ENCODE results near the gene CACNB2. TPM values are rescaled to one million over a fixed set of nuclear protein-coding genes. Genes with fewer than 3 reads are reported as not detected.

Gene CACNB2
- total and polyA plus RNA-seq, 2 of the 13 experiments (the other 11 are each of a cell fraction or from before 2014, with no cell fraction given), result not detected

GRCh38 chr10:18157881-18158280 is 17.7 kb downstream of the CACNB2 start:
- no peak overlapping the region for H2AFZ ChIP-seq (ENCODE audit: low read length)
- intact Hi-C loops (cut with micrococcal nuclease; ENCODE audit: unreplicated experiment) (no loop called here), in situ Hi-C loops (cut with HindIII; ENCODE audit: extremely low pct_ligation_motif_present, low pct_unique_long_range_greater_than_20kb) (no loop called here)
- no peak overlapping the region for H3K9ac ChIP-seq (ENCODE audit: insufficient read depth, low read depth, low read length)
- no peak overlapping the region for H3K27ac ChIP-seq (ENCODE audit: extremely low read length, insufficient read depth, low read length)
- no peak for FAIRE-seq
- peaks cover 0 to 3% of the 10 kb centered on the region in 2 experiments; a peak in 1 of 5 replicates for H3K27me3 ChIP-seq (ENCODE audit: control insufficient read depth in 1 of 2, insufficient read depth in 2 of 2, low read length in 2 of 2)
- WGBS (ENCODE audit: low lambda C conversion rate), result 39% methylated on average over 3 of the region's 3 CpGs
- no peaks in the 10 kb centered on the region for H4K20me1 ChIP-seq (ENCODE audit: insufficient read depth, low read length)
- H3K79me2 ChIP-seq (ENCODE audit: insufficient read depth, low read length), result no peaks in the 10 kb centered on the region
- no peak overlapping the region for H3K4me3 ChIP-seq (replicated peaks in 1 of 3; ENCODE audit: insufficient read depth in 1 of 3, low read depth in 2 of 3, low read length in 3 of 3)
- no peak overlapping the region for H3K4me2 ChIP-seq (ENCODE audit: low read depth, low read length)
- no peaks in the 10 kb centered on the region for H3K4me1 ChIP-seq (ENCODE audit: insufficient read depth, low read length)
- no peak for ATAC-seq
- BruUV-seq (replicated peaks), result no TSS peak
- POLR2A ChIA-PET, result no interaction called here
- no peaks in the 10 kb centered on the region for H3K36me3 ChIP-seq (replicated peaks in 1 of 2; ENCODE audit: control insufficient read depth in 1 of 2, insufficient read depth in 2 of 2, low read length in 2 of 2)
- CTCF ChIA-PET (ENCODE audit: low intra/inter-chr PET ratio, low total read pairs), result no interaction called here
- H3K9me3 ChIP-seq (ENCODE audit: low read length), result no peaks in the 10 kb centered on the region
- DNase-seq (ENCODE audit: low spot score), result no peak
- TF ChIP-seq ZNF34 (CRISPR knock-in tag; IDR thresholded peaks at IDR 0.05; ENCODE audit: borderline replicate concordance), result no peak
- no peak for TF ChIP-seq PLSCR1 (CRISPR knock-in tag; IDR thresholded peaks at IDR 0.05; ENCODE audit: borderline replicate concordance)
- no peak for TF ChIP-seq ZFAT (CRISPR knock-in tag; conservative IDR thresholded peaks at IDR 0.05)
- no peak for TF ChIP-seq ZNF354B (CRISPR knock-in tag; IDR thresholded peaks at IDR 0.05)
- TF ChIP-seq ZNF18 (CRISPR knock-in tag; IDR thresholded peaks at IDR 0.05; ENCODE audit: insufficient replicate concordance), result no peak
- no peak for TF ChIP-seq KAT2B (IDR thresholded peaks at IDR 0.05; ENCODE audit: borderline replicate concordance, low read depth, low read length)
- TF ChIP-seq RERE (CRISPR knock-in tag; IDR thresholded peaks at IDR 0.05; ENCODE audit: low read depth), result no peak
- TF ChIP-seq ZFP36L1 (CRISPR knock-in tag; IDR thresholded peaks at IDR 0.05), result no peak
- TF ChIP-seq ATF2 (CRISPR knock-in tag; IDR thresholded peaks at IDR 0.05), result no peak
- TF ChIP-seq NFYB (CRISPR knock-in tag; IDR thresholded peaks at IDR 0.05), result no peak
- TF ChIP-seq AKAP8 (CRISPR knock-in tag; IDR thresholded peaks at IDR 0.05), result no peak
- TF ChIP-seq PRDM4 (CRISPR knock-in tag; IDR thresholded peaks at IDR 0.05; ENCODE audit: borderline replicate concordance), result no peak
- no peak for TF ChIP-seq CBX1 (IDR thresholded peaks at IDR 0.05; ENCODE audit: low read depth)
